IMR-90 (cell line): ENCODE measurements around the gene TXK. TPM values are rescaled to one million over a fixed set of nuclear protein-coding genes. Genes with fewer than 3 reads are reported as not detected.

Experiments
- ATAC-seq: fragments of 200-7000 bp; cut with Tn5 transposase; 2 replicates; pipeline ENCODE4 v1.9.1; 2020; ENCODE audit warnings: low read depth, mild to moderate bottlenecking, moderate library complexity
- BruUV-seq: library from RNA; stranded (reverse); fragments of 400-500 nt; replicated peaks from 2 replicates; lab custom pipeline; 2021; lab: Mats Ljungman, UMichigan
- CTCF ChIA-PET: fragments of 300-600 bp; formaldehyde crosslinking; extraction: SDS; loops from one replicate; lab custom pipeline; 2021; ENCODE audit warnings: antibody characterized with exemption; lab: Yijun Ruan, JAX
- POLR2A ChIA-PET: fragments of 300-600 bp; sonication (Branson Sonifier 250); formaldehyde crosslinking; loops from one replicate; lab custom pipeline; 2022; ENCODE audit warnings: antibody characterized with exemption; ENCODE audit not compliant: unreplicated experiment; lab: Charles Lee
- DNase-seq: peaks from one replicate; pipeline ENCODE4 v3.0.0; 2013
- H2AFZ ChIP-seq: replicated peaks from 2 replicates; pipeline ENCODE3; 2013; ENCODE audit warnings: low read length, mild to moderate bottlenecking; ENCODE audit not compliant: poor library complexity
- H2AK5ac ChIP-seq: 2 replicates; pipeline ENCODE4 v1.6.1; 2013; ENCODE audit warnings: low read depth, low read length, inconsistent platforms
- H2AK9ac ChIP-seq: replicated peaks from 2 replicates; pipeline ENCODE3; 2013; ENCODE audit warnings: mild to moderate bottlenecking, low read depth, low read length, moderate library complexity; ENCODE audit not compliant: poor library complexity
- H2BK120ac ChIP-seq: 2 replicates; pipeline ENCODE4 v1.6.1; 2013; ENCODE audit warnings: low read depth, low read length, inconsistent platforms
- H2BK15ac ChIP-seq: 3 replicates; pipeline ENCODE4 v1.6.1; 2013; ENCODE audit warnings: low read depth, low read length, inconsistent platforms
- H2BK20ac ChIP-seq: 2 replicates; pipeline ENCODE4 v1.6.1; 2013; ENCODE audit warnings: low read depth, mild to moderate bottlenecking, inconsistent platforms, low read length, moderate library complexity
- H2BK5ac ChIP-seq: 2 replicates; pipeline ENCODE4 v1.6.1; 2013; ENCODE audit warnings: mild to moderate bottlenecking, low read depth, low read length, inconsistent platforms; ENCODE audit not compliant: poor library complexity, severe bottlenecking
- H3K14ac ChIP-seq: replicated peaks from 2 replicates; pipeline ENCODE4 v1.6.1; 2013; ENCODE audit warnings: low read depth, low read length, inconsistent platforms
- H3K18ac ChIP-seq: 2 replicates; pipeline ENCODE4 v1.6.1; 2013; ENCODE audit warnings: low read depth, low read length, control low read depth
- H3K23ac ChIP-seq: 2 replicates; pipeline ENCODE4 v1.6.1; 2013; ENCODE audit warnings: low read depth, low read length, inconsistent platforms
- H3K27ac ChIP-seq: 2 replicates; pipeline ENCODE4 v1.5.1; 2013; ENCODE audit warnings: mild to moderate bottlenecking, control low read depth, low read length; ENCODE audit not compliant: insufficient read depth
- H3K27me3 ChIP-seq: 2 replicates; pipeline ENCODE4 v1.6.1; 2013; ENCODE audit warnings: low read length; ENCODE audit not compliant: control insufficient read depth, insufficient read depth
- H3K36me3 ChIP-seq: 2 replicates; pipeline ENCODE4 v1.6.1; 2013; ENCODE audit warnings: low read length, mixed read lengths; ENCODE audit not compliant: control insufficient read depth, insufficient read depth
- H3K4ac ChIP-seq: 2 replicates; pipeline ENCODE4 v1.6.1; 2013; ENCODE audit warnings: low read depth, low read length, inconsistent platforms
- H3K4me1 ChIP-seq: 2 replicates; pipeline ENCODE4 v1.6.1; 2013; ENCODE audit warnings: low read length, mixed read lengths; ENCODE audit not compliant: control insufficient read depth, insufficient read depth
- H3K4me2 ChIP-seq: 2 replicates; pipeline ENCODE4 v1.6.1; 2013; ENCODE audit warnings: low read depth, mild to moderate bottlenecking, control low read depth, low read length, moderate library complexity
- H3K4me3 ChIP-seq: 2 replicates; pipeline ENCODE4 v1.5.1; 2013; ENCODE audit warnings: low read depth, mild to moderate bottlenecking, control low read depth, low read length, moderate library complexity; ENCODE audit not compliant: insufficient read depth
- H3K56ac ChIP-seq: 2 replicates; pipeline ENCODE4 v1.6.1; 2013; ENCODE audit warnings: low read length, inconsistent platforms; ENCODE audit not compliant: insufficient read depth; ENCODE audit errors: extremely low read depth
- H3K79me1 ChIP-seq, 2 experiments: 2 replicates each; pipeline ENCODE4 v1.6.1; 2013; ENCODE audit warnings: low read length in 2 of 2, inconsistent platforms in 1 of 2, low read depth in 1 of 2
- H3K9ac ChIP-seq: 2 replicates; pipeline ENCODE4 v1.6.1; 2013; ENCODE audit warnings: low read depth, low read length, control low read depth
- H3K9me1 ChIP-seq: 2 replicates; pipeline ENCODE4 v1.6.1; 2013; ENCODE audit warnings: low read length, inconsistent platforms; ENCODE audit not compliant: insufficient read depth
- H3K9me3 ChIP-seq: 2 replicates; pipeline ENCODE4 v1.6.1; 2013; ENCODE audit warnings: low read length; ENCODE audit not compliant: control insufficient read depth, insufficient read depth
- H4K20me1 ChIP-seq: 2 replicates; pipeline ENCODE4 v1.6.1; 2013; ENCODE audit warnings: low read length, inconsistent platforms; ENCODE audit not compliant: insufficient read depth
- H4K5ac ChIP-seq: 2 replicates; pipeline ENCODE4 v1.6.1; 2013; ENCODE audit warnings: mild to moderate bottlenecking, low read depth, low read length, control low read depth
- H4K8ac ChIP-seq, 2 experiments: 2 replicates each; pipeline ENCODE4 v1.6.1; 2013; ENCODE audit warnings: low read depth in 2 of 2, low read length in 2 of 2, control low read depth in 1 of 2, inconsistent platforms in 1 of 2
- H4K91ac ChIP-seq: 2 replicates; pipeline ENCODE4 v1.6.1; 2013; ENCODE audit warnings: low read depth, low read length, inconsistent platforms; ENCODE audit not compliant: insufficient read depth
- BHLHE40 ChIP-seq: fragments of 150-350 bp; IDR thresholded peaks from 2 replicates; pipeline ENCODE4 v1.6.1; 2016; ENCODE audit warnings: mild to moderate bottlenecking, low read depth, low read length
- CEBPB ChIP-seq: IDR thresholded peaks from 2 replicates; pipeline ENCODE4 v1.6.1; 2012; ENCODE audit warnings: low read depth, low read length, improper control_type of control experiment
- CTCF ChIP-seq: conservative IDR thresholded peaks from 2 replicates; pipeline ENCODE4 v1.5.1; 2012; ENCODE audit warnings: mild to moderate bottlenecking, low read depth, low read length, improper control_type of control experiment
- ELK1 ChIP-seq: fragments of 150-350 bp; IDR thresholded peaks from 2 replicates; pipeline ENCODE4 v1.6.1; 2016; ENCODE audit warnings: low read depth, mild to moderate bottlenecking, low read length, moderate library complexity, borderline replicate concordance
- FOS ChIP-seq: fragments of 150-350 bp; IDR thresholded peaks from 2 replicates; pipeline ENCODE4 v1.6.1; 2016; ENCODE audit warnings: low read depth, low read length
- MAFK ChIP-seq: IDR thresholded peaks from 2 replicates; pipeline ENCODE4 v1.6.1; 2012; ENCODE audit warnings: low read depth, low read length, improper control_type of control experiment
- MAZ ChIP-seq: IDR thresholded peaks from 2 replicates; pipeline ENCODE4 v1.6.1; 2012; ENCODE audit warnings: low read depth, mild to moderate bottlenecking, low read length, improper control_type of control experiment, moderate library complexity, borderline replicate concordance
- POLR2A ChIP-seq: IDR thresholded peaks from 2 replicates; pipeline ENCODE4 v1.6.1; 2012; ENCODE audit warnings: mild to moderate bottlenecking, low read depth, low read length
- RAD21 ChIP-seq: IDR thresholded peaks from 2 replicates; pipeline ENCODE4 v1.6.1; 2012; ENCODE audit warnings: low read length, improper control_type of control experiment
- RCOR1 ChIP-seq: IDR thresholded peaks from 2 replicates; pipeline ENCODE4 v1.6.1; 2012; ENCODE audit warnings: mild to moderate bottlenecking, low read length, improper control_type of control experiment; ENCODE audit not compliant: insufficient replicate concordance
- RFX5 ChIP-seq: IDR thresholded peaks from 2 replicates; pipeline ENCODE4 v1.8.0; 2012; ENCODE audit warnings: low read depth, mild to moderate bottlenecking, low read length, moderate library complexity
- SMC3 ChIP-seq: fragments of 150-350 bp; IDR thresholded peaks from 2 replicates; pipeline ENCODE4 v1.6.1; 2016; ENCODE audit warnings: low read depth, mild to moderate bottlenecking, antibody characterized with exemption, low read length, moderate library complexity
- WGBS, 2 experiments: methylation state at CpG; one replicate each; pipeline versions ENCODE4 v1.1.5 to v1.1.7; 2013; ENCODE audit warnings: missing lambda C conversion rate in 2 of 2; ENCODE audit not compliant: insufficient read length in 1 of 2; ENCODE audit errors: extremely low coverage in 2 of 2; 5-methylcytosine and 5-hydroxymethylcytosine counted together
- dilution Hi-C: fragments of 300-500 bp; cut with HindIII; formaldehyde crosslinking; loops from one replicate; pipeline ENCODE4 v1.14.3; 2018; ENCODE audit warnings: low sequenced_read_pairs; ENCODE audit not compliant: unreplicated experiment
- in situ Hi-C: fragments of 300-500 bp; cut with MboI; formaldehyde crosslinking; loops from 3 replicates; pipeline ENCODE4 v1.14.3; 2019; ENCODE audit warnings: low sequenced_read_pairs, inconsistent platforms, mixed read lengths
- intact Hi-C: fragments of 100-400 bp; cut with micrococcal nuclease; formaldehyde crosslinking; loops from 2 replicates; pipeline ENCODE4 v1.10.0; 2022
- polyA plus RNA-seq, 3 experiments: library from polyadenylated mRNA; depleted of rRNA; stranded (reverse); fragments of >200 nt; gene quantifications; 2 replicates each; pipeline ENCODE4 v1.2.3, GENCODE V29; 2012; ENCODE audit warnings: low replicate concordance in 1 of 3
- total RNA-seq: library from RNA; depleted of rRNA; stranded (reverse); fragments of >200 nt; gene quantifications from 2 replicates; pipeline ENCODE4 v1.2.3, GENCODE V29; 2012

TXK gene
- total and polyA plus RNA-seq, 2 of the 4 experiments (the other 2 are of a cell fraction), result not detected

- Histone ChIP-seq H3K36me3 (no peaks in the 10 kb centered on the region), H3K79me1 (no peaks in the 10 kb centered on the region), H2AK5ac (no peak overlapping the region), H3K9me3 (no peaks in the 10 kb centered on the region), H3K4me3 (no peak overlapping the region), H3K9ac (no peak overlapping the region), H3K4me1 (no peaks in the 10 kb centered on the region), H3K9me1 (no peaks in the 10 kb centered on the region), H3K14ac (no peak overlapping the region), H2BK15ac (no peak overlapping the region), H3K4ac (no peak overlapping the region), H3K27ac (no peak overlapping the region), H3K27me3 (no peaks in the 10 kb centered on the region; the same call in none of the 2 replicates), H4K20me1 (no peaks in the 10 kb centered on the region), H2BK5ac (no peak overlapping the region), H4K8ac (no peak overlapping the region), H2AK9ac (no peak overlapping the region), H2BK120ac (no peak overlapping the region), H4K91ac (no peak overlapping the region), H2BK20ac (no peak overlapping the region), H3K23ac (no peak overlapping the region), H3K4me2 (no peak overlapping the region), H4K5ac (no peak overlapping the region), H3K18ac (no peak overlapping the region), H3K56ac (no peak overlapping the region), H2AFZ (no peak overlapping the region)
- no peak for DNase-seq
- 68% methylated on average over 2 of the region's 2 CpGs; no CpG with 5 or more reads in 1 of the 2 experiments for WGBS, 2 experiments
- POLR2A ChIA-PET, result no interaction called here
- CTCF ChIA-PET, result no interaction called here
- no peak for ATAC-seq
- dilution Hi-C loops (no loop called here), in situ Hi-C loops (loop anchor here (10.0 kb wide), 1 partner anchor 398 kb away; no protein-coding TSS in a partner anchor), intact Hi-C loops (loop anchor here (5.0 kb wide), 1 partner anchor 46 kb away; no protein-coding TSS in a partner anchor)
- TF ChIP-seq MAFK (no peak), RAD21 (no peak), SMC3 (no peak), CEBPB (no peak), CTCF (no peak), RCOR1 (no peak), ELK1 (no peak), MAZ (no peak), POLR2A (no peak), FOS (no peak), RFX5 (no peak), BHLHE40 (no peak)
- no TSS peak for BruUV-seq
Observed at GRCh38 chr4:48082956-48083355, 51.1 kb downstream of the TXK start.
